DLD1 (cell line): Measurements from ENCODE around the gene NOS1.

ENCODE experiments used
- in situ Hi-C: cut with HindIII; loops from 2 replicates; pipeline ENCODE4 v1.10.0; 2017; ENCODE audit warnings: low sequenced_read_pairs

NOS1 gene

DNA sequence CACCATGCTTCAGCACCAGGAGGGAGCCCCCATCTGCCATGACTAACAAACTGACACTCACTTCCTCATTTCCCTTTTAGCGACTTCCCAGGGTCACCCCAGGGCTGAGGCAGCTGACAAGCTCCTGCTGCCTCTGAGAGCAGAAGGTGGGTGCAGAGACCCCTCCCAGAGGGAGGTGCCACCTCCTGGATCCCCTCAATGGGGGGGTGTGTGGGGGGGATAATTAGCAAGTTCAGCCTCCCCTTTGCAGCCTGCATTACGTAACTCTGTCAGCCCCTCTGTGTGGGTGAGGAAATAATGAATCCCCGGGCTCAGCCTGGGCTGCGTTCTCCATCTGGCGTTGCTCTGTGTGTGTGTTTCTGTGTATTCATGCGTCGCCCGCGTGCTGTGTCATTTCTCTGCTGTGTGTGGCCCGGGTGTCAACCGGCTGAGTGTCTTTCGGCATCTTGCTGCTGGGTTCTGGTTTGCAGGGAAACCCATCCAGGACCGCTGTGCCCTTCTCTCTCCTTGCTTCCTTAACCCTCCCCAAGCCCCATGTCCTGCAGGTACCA lies 28.0 kb downstream of the NOS1 start:
- in situ Hi-C loops: no loop called here

DNA sequence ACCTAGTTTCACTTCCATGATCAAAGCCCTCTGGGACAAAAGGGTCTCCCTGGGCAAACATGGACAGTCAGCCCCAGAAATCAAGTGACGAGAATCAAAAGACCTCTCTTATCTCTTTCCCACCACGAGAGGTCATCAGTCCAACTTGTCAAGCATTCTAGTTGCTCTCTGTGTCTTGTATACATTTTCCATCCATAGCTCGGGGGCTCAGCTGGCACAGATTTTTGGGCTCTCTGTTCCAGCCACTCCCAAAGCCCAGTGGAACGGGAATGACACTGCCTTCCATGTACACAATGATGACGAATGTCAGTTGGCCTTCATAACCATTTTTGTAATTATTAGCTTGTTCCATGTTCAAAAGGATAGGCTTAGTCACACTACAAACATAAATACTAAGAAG lies 29.7 kb downstream of the NOS1 start:
- in situ Hi-C loops: no loop called here

DNA sequence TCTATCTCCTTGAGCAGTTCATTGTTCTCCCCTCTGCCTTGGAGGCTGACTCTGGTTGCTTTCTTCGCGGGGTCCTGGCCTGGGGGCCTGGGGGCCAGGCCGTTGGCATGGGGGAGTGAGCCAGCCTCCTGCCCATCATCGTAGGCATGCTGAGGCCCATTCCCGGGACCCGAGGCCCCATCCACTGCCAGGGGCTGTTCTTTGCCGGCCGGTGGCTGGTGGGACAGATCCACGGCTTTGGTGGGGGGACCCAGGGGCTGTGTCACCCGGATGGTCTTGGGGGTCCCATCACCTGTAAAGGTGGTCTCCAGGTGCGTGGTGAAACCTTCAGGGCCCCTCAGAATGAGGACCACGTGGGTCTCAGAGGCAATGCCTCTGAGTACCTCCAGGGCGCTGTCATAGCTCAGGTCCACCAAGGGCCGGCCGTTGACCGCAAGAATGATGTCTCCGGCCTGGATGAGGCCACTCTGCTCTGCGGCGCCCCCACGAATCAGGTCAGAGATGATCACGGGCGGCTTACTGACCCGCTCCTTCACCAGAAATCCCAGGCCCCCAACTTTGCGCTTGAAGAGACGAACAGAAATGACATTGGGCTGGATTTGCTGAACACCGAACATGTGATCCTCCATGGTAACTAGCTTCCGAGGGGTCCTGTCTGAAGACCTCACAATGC lies 30.8 kb downstream of the NOS1 start:
- in situ Hi-C loops: no loop called here

DNA sequence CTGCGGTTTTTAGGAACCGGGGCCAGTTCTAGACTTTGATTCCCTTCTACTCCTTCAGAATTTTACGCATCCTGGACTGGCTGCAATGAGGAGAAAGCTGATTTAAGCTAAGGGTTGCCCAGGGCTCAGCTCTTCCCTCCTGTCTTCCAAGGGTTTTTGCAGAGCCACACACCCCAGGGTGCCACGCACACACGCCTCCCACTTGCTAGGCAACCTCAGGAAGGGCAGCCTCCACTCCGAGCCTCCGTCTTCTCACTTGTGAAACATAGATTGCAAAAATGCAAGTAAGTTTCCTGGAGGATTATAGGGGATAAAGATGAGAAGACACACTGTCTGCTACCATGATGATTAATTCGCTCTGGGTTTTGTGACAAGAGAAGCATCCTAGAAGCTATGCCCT lies 31.7 kb downstream of the NOS1 start:
- in situ Hi-C loops: no loop called here

DNA sequence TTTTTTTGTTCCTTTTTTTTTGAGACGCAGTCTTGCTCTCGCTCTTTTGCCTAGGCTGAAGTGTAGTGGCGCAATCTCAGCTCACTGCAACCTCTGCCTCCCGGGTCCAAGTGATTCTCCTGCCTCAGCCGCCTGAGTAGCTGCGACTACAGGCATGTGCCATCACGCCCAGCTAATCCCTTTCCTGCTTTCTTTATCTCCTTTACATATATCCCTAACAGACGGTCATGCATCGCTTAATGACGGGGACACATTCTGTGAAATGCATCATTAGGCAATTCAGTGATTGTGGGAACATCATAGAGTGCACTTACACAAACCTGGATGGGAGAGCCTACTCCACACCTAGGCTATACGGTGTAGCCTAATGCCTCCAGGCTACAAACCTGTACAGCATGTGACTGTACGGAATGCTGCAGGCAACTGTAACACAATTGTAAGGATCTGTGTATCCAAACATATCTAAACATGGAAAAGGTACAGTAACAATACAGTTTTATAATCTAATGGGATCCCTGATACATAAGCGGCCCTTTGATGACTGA lies 32.8 kb downstream of the NOS1 start:
- in situ Hi-C loops: no loop called here

DNA sequence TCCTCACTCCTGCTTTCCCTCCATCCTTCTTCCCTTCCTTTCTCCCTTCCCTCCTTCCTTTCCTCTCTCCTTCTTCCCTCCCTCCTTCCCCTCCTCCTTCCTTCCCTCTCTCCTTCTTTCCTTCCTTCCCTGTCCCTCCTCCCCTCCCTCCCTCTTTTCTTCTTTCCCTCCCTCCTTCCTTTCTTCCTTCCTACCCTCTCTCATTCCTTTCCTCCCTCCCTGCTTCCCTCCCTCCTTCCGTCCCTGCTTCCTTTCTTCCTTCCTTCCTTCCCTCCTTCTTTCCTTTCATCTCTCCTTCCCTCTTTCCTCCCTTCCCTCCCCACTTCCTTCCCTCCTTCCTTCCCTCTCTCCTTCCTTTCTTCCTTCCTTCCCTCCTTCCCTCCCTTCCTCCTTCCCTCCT lies 39.0 kb downstream of the NOS1 start:
- in situ Hi-C loops: no loop called here

DNA sequence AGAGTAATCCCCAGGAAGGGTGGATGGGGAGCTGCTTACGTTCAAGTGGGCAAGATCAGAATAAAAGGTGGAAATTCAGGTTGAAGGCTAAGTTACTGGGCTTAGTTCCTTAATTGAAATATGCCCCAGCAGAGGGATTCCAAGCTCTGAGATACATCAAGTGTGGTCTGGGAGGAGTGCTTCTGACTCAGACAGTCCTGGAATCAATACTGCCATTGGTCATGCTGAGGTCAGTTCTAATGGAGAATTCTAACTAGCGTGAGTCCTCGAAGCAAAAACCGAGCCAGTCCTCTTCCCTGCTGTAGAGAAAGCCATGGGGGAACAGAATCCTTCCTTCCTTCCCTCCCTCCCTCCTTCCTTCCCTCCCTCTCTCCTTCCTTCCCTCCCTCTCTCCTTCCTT lies 39.9 kb downstream of the NOS1 start:
- in situ Hi-C loops: no loop called here

DNA sequence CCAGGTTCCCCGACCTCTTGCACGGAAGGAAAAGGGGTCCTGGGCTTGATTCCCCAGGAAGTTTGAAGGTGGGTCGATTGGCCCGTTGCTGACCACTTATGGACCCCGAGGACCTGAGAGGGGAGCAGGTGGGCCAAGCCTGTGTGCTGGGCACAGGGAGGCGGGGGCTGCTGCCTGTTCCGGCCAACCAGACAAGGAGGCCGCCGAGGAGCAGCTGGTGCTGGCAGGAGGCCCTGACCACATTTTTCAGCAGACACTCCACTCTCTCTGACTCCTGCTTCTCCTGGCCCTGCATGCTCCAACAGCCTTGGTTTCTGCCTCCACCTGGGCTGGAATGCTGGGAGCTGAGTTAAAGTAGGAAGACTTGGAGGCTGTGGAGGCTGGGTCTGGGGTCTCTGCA lies 42.8 kb downstream of the NOS1 start:
- in situ Hi-C loops: no loop called here

DNA sequence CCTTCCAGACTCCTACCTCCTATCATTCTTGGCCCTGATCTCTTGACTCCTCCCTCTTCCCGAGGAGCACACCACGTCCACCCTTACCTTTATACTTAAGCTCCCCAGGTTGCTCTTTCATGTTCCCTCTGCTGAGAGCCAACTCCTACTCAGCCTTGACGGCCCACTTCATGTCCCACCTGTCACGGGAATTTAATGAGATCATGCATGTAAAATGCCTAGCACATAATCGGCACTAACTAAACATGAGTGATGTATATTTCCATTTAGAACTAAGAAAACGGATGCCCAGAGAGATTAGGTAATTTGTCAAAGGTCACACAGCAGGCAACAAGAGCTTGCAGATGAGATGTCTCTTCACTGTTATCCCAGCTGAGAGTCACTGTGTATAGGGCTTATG lies 45.1 kb downstream of the NOS1 start:
- in situ Hi-C loops: no loop called here

DNA sequence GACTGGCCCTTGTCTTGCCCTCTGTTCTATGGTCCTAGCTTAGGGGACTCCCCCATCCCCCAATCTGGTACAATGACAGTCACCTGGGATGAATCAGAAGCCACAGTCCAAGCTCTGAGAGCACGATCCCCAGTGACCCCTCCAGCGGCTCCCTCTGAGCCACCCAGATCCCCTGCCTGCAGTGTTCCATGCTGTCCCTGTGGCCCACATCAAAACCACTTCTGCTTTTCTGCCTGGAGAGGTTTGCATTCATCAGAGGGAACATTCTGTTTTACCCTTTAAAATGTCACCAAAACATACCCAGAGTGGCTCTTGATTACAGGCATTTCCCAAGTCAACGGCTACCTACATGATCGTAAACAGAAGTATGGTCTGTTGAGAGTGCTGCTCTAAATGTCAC lies 47.5 kb downstream of the NOS1 start:
- in situ Hi-C loops: no loop called here

DNA sequence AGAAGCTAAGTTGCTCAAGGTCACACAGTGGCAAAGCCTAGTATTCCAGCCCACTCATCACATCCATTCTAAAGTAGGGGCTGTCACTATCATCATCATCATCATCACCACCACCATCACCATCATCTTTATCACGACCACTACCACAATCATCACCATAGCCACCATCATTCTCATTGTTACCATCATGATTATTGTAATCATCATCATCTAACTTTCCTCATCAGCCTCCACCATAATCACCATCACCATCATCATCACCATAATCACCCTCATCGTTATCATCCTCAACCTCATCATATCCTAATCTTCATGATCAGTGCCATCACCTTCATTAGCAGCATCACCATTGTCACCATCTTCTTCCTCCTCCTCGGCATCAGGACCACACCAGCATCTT lies 48.7 kb downstream of the NOS1 start:
- in situ Hi-C loops: no loop called here

DNA sequence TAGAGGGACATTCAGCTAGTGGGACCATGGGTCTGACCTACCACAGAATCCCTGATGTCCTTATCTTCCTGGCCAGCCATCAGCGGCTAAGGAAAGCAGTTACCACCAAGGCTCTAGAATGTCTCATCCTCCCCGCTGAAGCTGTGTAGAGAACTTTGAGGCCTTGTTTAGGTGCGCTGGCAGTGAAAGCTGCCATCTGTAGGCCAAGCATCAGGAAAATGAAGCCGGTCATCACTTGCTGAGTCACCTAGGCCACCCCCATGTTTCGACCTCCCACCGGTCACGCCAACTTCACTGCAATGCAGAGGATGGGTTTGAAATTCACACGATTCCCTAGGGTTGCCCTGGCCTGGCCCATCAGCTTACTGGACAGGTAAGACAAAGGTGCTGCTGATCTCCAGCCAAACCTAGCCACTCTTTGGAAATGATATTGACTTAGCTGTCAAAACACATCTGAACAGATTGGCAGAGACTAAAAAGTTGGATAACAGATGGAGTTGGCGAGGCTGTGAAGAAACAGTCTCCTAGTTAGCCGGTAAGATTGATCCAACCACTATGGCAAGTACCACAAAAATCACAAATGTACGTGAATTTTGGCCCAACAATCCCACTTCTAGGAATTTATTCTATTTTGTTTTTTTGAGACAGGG lies 52.0 kb downstream of the NOS1 start:
- in situ Hi-C loops: no loop called here

DNA sequence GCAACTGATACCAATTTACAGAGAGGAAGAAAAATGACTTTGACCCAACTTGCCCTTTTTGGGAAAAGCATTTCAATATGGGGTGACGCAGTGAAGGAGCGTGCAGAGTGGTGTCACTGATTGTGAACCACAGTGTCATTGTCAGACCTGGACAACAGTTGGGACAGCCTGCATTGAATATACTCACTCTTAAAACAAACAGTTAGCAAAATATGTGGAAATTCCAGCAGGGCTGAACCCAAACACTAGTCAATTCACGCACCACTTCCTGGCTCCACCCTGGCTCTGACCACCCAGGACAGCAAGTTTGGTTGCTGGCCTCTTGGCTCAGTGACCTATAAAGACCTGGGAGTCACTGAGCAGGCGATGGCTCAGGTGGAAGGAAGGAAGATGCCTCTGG lies 61.3 kb downstream of the NOS1 start:
- in situ Hi-C loops: no loop called here

DNA sequence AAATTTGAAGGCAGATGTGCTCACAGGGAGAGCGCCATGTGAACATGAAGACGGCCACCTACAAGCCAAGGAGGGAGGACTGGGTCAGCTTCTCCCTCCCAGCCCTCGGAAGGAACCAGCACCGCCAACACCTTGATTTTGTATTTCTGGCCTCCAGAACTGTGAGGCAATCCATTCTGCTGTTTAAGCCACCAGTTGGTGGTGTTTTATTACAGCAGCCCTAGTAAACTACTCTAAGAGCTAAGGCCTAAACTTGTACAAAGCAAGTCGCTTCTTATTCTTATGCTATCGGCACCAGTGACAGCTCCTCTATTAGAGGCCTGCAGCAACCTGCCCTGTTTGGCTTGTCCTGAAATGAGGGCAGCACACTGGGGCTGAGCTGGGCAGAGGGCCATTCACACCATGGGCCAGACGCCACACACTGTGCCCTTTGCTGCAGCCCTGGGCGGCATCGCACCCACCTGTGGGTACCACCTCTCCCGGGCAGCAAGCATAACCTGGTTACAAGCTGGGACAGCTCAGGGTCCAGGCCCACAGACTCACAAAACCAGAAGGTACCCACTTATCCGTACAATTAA lies 62.7 kb downstream of the NOS1 start:
- in situ Hi-C loops: no loop called here

DNA sequence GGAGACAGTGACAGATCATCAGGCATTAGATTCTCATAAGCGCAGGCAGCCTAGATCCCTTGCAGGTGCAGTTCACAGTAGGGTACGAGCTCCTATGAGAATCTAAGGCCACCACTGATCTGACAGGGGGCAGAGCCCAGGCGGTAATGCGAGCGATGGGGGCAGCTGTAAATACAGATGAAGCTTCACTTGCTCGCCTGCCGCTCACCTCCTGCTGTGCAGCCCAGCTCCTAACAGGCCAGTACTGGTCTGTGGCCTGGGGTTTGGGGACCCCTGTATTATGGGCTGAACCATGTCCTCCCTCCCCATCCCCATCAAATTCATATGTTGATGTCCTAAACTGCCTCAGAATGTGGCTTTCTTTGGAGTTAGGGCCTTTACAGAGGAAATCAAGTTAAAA lies 63.2 kb downstream of the NOS1 start:
- in situ Hi-C loops: no loop called here

DNA sequence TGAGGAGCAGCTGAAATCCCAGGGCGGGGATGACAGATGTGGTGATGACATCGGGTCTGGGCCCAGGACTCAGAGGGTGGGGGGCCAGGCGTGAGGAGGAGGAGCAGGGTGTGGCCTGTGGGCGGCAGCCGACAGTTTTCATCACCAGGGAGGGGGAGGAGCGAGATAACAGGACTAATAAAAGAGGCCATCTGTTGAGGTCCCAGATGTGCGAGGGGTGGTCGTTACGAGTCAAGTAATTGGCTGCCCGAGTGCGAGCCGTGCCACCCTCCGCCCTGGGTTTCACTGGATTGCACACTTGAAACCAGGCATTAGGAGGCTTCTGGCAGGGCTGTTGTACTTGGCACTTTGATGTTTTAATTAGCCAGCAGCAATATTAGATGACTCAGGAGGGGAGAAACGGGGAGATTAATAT lies 67.2 kb downstream of the NOS1 start:
- in situ Hi-C loops: no loop called here

DNA sequence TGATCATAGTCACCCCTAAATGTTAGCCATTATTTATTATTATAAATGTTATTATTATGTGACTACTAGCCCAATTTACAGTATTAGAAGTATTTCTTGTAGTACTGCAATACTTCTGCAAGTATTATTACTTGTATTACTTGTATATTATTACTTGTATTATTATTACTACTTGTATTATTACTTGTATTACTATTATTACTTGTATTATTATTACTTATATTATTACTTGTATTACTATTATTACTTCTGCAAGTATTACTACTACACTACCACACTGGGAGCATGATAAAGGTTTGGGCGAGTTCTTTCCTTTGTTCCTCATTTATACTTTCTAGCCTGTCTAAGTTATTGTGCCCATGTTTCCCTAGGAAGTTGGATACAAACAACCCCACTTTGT lies 67.9 kb downstream of the NOS1 start:
- in situ Hi-C loops: no loop called here

DNA sequence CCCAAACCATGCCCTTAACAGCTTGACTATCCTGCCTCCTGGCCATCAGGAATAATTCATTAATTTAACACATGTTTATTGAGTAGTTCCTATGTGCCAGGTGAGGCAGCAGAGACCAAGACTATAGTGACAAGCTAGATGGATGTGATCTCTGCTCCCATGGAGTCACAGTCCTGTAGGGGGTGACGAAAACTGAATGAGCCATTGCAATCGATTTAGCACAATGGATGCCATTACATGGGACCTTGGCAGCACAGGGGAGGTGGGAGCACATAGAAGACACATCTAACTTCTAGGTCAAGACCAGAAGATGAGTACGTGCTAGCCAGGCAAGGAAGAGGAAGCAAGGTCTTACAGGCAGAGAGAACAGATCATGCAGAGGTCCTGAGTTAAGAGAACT lies 68.7 kb downstream of the NOS1 start:
- in situ Hi-C loops: no loop called here

DNA sequence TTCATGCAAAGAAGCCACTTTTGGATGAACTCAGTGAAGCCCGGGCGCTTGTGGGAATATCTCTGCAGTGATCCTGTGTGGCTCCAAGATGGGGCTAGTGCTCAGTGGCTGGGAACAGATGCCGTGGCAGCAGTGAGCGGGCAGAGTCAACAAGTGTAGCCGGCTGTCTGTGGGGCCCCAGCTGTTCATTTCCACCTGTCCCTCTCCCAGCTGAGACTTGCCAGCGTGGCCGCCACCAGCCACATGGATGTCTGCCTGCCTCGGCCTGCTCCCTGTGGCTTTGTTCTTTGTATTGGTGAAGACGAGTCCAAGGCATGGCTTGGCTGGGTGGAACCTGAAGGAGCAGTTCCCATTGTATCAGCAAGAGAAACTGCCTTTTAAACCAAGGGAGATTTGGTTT lies 77.3 kb downstream of the NOS1 start:
- in situ Hi-C loops: no loop called here

DNA sequence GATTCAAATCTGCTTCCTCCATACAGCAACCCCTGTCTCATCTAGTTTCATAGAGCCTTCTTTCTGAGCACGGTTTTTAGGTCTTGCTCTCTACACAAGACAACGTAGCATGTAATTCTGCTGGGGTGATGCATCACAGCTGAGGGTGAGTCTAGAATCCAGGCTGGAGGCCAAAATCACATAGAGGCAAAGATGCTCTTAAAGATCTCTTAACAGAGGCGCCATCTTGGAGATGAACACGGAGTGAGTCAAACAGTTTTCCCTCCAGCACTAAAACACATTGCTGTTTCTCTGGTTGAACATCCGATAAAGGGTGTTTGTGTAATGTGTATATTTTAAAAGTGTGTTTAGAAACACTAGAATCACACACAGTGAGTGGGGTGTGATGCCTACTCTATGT lies 78.9 kb downstream of the NOS1 start:
- in situ Hi-C loops: no loop called here

DNA sequence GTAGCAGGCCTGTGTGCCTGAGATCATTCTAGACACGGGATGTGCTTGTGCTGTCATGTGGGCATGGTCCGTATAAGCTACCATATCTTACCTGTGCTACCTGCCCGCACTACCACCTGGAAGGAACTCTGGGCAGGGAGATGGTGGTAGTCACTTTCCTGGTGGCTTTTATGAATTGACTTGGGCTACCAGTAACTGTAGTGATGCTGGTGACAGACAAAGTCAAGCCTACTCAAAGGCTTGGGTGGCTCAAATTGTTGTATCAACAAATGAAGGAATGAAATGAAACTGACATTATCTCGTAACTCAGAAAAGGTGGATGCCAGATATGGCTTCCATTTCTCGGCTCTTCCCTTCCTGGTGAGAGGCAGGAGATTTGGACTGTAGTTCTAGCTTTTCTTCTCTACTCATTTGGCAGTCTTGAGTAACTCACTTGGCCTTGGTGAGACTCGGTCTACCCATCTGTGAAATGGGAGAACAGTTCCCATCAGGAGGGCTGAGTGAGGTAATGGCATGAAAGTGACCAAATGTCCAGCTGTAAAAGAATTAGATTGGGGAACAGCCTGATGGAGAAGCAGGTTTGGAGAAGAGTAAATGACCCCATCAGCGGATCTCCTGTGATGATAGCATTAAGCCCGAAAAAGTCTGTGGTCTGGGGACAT lies 81.3 kb downstream of the NOS1 start:
- in situ Hi-C loops: no loop called here

DNA sequence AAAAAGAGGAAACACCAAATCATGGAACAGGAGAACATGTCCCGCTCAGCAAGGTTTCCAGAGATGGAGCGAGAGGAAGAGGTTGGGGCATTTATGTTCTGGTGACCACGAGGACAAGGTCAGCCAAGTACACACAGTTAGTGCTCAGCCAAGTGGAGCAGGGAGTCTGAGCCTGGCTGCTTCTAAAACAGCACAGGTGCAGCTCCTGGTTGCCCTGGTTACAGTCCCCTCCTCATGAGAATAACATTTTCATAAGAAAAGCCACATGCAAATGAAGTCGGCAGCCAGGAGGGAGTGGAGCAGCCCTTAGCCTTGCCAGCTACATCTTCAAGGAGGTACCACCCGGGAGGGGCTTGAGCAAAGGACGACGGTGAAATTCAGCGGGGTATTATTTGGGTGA lies 81.8 kb downstream of the NOS1 start:
- in situ Hi-C loops: no loop called here
